Measurements from ENCODE around the gene HMX1.

DNA sequence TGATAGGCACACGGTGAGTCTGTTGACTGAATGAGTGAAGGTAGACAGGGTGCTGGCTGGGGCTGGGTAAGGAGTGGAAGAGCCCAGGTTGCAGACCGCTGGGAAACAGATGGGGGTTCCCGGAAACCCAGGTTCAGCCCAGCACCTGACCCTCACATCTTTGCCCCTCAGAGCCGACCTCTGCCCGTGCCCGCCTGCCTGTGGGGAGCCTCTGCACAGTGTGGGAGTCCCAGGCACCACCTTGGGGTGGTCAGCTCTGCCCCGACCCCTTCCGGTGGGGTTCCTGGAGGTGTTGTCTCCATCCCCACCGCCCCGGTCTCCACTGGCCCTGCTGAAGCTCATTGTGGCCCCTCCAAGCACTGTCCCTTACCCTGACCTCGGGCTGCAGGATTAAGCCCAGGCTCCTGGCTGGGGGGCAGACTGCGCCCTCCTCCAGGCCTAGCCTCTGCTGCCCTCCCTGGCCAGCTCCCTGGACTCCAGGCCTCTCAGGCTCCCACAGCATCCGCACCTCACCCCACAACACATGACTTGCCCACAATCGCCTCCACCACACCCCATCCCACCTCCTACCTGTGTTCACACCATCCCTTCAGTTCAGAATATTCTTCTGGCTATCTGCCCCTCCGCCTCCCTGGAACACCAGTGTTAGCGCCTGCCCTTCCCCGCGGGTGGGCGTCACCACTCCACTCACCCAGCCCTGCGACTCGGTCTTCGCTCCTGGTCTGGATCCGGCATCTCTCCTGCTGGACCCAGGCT, 21.4 kb downstream of the HMX1 start:
- no peak for TF ChIP-seq CTCF (IDR thresholded peaks at IDR 0.05)
- no peak for TF ChIP-seq POLR2AphosphoS5 (IDR thresholded peaks at IDR 0.05)
